Superior temporal gyrus (tissue), 1 donor: ENCODE results near the gene TAGLN2.
"Not testable (repeated sequence)": the region's sequence is repeated elsewhere in the genome, so short reads cannot be mapped to it uniquely, and the experiment has no call there.

Source experiments
- DNase-seq: peaks from one replicate; pipeline ENCODE4 v3.0.0-alpha.2; 2016; ENCODE audit errors: extremely low spot score

TAGLN2 gene

GRCh38 chr1:159900755-159901360 is 24.4 kb downstream of the TAGLN2 start:
- DNase-seq = no peak

DNA sequence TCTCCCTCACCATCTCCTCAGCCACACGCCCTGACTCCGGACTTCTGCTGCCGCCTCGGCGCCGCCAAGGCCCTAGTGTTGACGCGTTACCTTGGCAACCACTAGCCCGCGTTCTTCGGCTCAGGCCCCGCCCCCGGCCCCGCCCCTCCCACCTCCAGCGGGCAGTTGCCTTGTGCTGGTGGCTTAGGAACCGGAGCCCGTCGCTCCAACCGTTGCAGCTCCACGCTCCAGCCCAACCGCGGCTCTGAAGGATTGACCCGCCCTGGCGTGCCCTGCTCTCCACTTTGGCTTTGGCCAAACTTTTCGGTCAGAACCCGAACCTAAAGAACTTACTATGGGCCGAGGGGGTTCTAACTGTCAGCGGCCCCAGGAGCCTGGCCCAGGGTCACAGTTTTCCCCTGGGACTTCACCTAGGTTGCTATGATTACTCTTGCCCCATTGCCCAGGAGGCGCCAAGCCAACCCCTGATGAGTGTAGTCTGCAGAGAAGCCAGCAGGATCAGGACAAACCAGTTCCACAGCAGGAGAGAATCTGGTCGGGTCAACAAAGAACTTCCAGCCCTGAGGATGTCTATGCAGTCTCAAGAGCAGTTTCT is 25.1 kb downstream of the TAGLN2 start, which contains the start of gene CFAP45:
Gene CFAP45 (minus strand): TSS at position 80 of the 595 bp plus-strand sequence. CDS start 67 bp downstream, at position 13.
- DNase-seq = no peak

GRCh38 chr1:159899634-159900033 is 25.7 kb downstream of the TAGLN2 start:
- not testable (repeated sequence) for DNase-seq

GRCh38 chr1:159898527-159898926 is 26.8 kb downstream of the TAGLN2 start:
- no peak for DNase-seq

DNA sequence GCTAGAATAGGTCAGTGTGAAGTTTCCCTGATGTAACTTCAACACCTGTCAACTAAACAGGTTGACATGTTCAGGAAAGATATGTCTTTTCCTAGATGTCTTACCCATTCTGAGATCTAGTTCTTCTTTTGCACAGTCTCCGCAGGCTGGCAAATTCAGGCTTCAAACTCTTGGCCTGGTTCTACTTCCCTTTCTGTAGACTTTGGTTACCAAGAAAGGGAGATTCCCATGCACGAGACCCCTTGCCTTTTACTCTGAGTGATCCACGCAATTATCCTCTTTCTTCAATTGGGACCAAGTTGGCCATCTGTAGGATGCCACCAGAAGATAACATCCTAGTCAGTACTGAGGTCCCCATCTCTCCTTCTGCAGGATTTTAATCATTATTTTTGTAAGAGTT is 27.3 kb downstream of the TAGLN2 start:
- no peak for DNase-seq

DNA sequence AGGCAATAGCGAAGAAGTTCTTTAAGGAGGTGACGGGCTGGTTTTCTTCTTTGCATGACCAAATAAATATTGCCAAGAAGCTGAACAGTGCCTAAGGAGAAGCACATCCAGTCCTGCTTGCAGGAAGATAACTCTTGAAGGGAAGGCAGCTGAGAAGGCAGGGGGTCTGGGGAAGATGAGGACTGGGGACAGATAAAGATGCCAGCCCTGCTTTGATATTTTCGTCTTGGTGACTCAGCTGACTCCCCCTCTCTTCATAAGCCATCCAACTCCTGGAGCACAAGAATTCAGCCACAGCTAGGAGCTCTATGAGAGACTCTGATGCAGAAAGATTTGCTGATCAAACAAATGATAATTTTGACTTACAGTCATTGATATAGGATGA is 28.8 kb downstream of the TAGLN2 start:
- DNase-seq = no peak

GRCh38 chr1:159895836-159896545 is 29.3 kb downstream of the TAGLN2 start:
- no peak for DNase-seq

GRCh38 chr1:159895286-159895685 is 30.0 kb downstream of the TAGLN2 start:
- no peak for DNase-seq

DNA sequence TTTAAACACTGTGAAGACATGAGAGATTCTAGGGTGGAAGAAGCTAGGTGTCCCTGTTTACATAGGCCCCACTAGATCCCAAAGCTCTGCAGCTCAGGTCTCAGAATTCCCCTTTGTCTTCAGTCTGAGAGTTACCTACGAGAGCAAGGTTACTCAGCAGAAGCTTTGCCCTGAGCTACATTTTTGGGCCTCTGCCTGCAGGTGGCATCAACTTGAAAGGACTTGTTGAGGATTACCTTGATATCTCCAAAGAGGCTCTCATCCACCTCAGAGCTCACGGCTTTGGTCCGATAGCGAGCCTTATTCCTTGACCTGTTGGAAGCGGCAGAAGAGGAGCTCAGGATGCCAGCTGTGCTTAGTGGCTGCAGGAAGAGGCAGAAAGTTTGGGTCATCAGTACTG is 32.4 kb downstream of the TAGLN2 start:
- no peak for DNase-seq

DNA sequence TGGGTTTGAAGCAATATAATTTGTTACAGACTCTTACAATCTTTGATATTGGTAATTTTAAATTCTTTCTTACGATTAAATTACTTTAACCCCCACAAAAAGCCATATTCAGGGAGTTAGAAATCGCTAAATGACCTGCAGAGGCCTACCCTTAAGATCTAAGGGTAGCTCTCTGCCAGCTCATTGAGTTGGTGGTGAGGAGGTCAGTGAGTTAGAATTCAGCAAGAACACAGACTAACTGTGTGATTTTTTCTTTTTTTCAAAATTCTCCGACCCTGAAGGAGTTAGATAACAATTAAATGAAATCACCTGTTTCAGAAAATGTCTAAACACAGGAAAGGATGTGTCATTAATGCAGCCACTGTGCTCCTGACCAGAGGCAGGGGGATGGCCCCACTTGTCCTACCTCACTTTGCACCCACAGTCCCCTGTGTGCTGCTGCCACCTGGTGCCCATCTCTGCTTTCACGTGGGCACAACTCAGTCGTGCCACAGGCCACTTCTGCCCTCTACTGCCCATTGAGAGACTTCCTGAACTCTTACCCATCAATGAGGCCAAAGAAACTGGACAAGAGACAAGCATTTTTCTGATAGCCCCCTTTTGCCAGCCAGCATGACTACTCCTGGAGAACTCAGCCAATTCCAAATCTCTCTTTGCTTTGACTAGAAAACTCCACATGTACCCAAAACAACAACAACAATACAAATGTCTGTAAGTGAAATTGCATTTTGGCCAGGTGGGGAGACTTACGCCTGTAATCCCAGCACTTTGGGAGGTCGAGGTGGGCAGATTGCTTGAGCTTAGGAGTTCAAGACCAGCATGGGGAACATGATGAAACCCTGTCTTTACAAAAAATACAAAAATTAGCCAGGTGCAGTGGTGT is 33.8 kb downstream of the TAGLN2 start:
- peak; percentile 93 for DNase-seq

DNA sequence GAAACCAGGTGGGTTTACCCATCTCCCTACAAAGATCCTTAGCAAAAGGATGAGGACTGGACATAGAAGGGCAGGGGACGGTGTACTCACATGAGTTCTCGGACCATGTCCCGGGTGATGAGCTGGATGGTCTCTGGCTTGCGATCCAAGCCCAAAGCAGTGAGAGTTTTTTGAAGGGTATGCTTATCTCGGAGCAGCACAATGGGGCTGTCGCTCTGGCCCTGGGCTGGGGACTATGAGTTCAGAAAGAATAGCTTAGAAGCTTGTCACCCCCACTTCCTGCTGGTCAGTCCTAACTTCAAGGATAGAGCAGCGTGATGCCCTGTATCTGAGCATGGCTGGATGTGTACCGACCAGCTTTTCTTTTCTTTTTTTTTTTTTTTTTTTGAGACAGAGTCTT is 34.9 kb downstream of the TAGLN2 start:
- no peak for DNase-seq

- DNase-seq = no peak
These were observed 35.5 kb downstream of the TAGLN2 start for GRCh38 chr1:159889821-159890252.

DNA sequence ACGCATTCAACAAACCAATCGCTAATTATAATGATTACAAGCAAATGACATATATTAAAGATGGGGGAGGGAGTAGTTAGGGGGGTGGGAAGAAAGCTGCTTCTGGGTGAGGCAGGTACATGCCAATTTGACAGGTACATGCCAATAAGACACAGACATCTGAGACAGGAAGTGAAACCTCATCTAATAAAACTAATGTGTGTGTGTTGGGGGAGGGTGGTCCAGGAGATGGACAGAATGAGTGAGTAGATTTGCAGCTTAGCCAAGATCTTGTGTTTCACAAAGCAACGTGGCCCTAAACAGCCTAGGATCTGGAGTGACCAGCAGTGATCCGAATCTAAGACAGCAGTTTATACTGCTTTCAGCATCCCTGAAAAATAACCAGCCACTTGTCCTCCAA is 36.1 kb downstream of the TAGLN2 start:
- no peak for DNase-seq

DNA sequence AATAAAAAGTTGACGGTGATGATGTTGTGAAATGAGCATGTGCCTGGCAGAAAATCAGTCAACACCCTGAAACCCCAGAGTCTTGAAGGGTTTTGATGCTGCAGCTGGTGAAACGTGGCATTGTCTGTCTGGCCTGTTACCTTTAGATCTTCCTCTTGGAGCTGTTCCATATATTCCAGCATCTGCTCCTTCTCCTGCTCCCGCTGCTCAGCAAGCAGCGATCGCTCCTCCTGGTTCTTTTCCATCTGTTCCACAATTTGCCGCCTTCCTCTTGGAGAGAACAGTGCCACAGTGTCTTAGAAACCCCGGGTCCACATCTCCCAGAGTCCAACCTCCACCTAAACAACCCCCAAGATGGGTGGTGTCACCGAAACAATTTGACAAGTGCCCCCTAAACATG is 41.0 kb downstream of the TAGLN2 start:
- DNase-seq = no peak

DNA sequence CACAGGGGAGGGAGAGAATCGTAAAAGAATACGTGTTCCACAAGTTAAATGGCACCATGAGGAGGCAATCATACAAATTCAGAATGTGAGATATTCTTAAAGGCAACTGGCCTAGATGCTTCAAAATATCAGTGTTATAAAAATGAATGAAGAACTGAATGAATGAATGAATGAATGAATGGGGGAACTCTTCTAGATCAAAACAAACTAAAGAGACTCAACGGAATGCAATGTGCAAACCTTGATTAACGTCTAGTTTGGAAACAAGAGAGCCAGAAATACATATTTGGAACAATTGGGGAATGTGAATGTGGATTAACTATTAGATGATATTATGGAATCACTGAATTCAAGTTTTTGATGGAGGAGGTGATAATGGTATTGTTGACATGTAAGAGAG is 42.2 kb downstream of the TAGLN2 start:
- no peak for DNase-seq

- no peak for DNase-seq
These were observed 42.8 kb downstream of the TAGLN2 start for GRCh38 chr1:159882527-159882862.

DNA sequence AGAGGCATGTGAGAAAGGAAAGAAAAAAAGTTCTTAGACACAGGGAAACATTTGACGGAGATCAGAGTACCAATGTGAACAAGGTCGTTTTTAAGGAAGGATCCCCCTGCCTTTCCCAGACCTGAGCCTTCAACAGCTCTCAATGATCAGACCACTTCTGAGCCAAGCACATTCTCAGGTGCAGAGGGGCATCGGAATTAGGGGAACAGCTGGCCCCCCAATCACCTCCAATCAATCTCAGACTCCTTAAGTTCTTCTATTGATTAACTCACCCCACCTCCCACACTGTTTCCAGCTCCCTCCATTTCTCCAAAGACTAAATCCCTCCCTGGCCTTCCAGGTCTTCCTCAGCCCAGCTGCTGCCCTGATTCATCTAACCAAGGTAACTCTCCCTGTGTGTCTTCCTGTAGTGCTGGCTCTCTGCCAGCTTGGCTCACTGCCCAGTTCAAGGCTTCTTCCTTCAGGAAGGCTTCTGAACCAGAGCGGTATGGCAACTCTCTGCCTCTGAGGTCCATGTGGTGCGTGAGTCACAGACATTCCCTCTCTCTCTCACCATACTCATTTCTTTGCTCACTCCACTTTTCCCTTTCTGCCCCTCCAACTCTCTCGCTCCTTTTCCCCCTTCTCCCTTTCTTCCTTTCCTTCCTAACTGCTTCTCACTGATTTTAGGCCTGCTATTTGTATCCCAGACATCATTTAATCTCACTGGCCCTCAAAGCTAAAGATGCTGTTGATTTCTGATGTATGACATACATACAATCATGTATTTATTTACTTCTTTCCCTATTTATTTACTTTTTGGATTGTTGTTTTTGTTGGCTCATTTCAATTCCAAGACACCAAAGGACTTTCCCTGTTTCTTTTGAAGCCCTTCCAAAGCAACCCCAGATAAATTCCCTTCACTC is 43.4 kb downstream of the TAGLN2 start:
- no peak for DNase-seq

GRCh38 chr1:159880430-159880829 is 44.9 kb downstream of the TAGLN2 start:
- DNase-seq = no peak

DNA sequence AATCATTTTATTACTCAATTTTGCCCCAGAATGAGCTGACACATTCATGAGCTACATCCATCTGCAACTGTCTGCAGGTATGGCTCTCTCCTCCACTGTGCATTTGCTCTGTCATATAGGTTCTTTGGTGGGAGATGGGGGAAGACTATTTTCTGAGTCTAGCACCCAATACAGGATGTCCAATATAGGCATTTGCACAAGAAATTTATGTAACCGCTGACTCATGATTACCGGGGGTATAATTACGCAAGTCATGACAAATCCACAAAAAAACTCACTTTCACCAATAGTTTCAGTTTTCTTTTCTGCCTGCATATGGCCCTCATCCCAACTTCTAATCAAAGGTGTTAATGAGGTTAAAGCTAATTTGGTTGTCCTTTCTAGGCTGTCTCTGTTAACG is 45.3 kb downstream of the TAGLN2 start:
- DNase-seq = no peak

DNA sequence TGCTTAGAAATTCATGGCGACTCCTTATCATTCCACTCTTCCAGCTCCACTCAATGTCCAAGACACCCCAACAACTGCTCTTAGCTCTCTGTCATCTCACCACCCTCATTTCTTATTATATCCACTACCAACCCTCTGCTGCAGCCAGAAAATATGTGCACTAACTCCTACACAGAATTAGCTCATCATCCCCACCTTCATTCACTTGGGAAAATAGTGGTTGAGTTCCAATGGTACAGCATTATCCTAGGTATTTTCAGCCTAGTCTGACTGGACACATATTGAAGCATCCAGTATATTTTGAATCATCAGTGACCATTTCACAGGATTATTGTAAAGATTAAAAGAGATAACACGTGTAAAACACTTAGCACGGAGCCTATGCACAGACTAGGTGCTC is 46.2 kb downstream of the TAGLN2 start:
- peak; percentile 27 for DNase-seq
